IPS-11a (cell line): ENCODE results near the gene GALNT5.
A peak's percentile ranks its signal among the peaks of the same experiment; 100 is the strongest.
"Not testable (repeated sequence)": the region's sequence is repeated elsewhere in the genome, so short reads cannot be mapped to it uniquely, and the experiment has no call there.

Source experiments
- H3K4me3 ChIP-seq: one replicate; pipeline ENCODE4 v1.5.1; 2013; ENCODE audit warnings: low read depth, low read length, control low read depth

Gene GALNT5

GRCh38 chr2:157257312-157258252 lies at the start of gene GALNT5:
TSS of gene GALNT5 (plus strand) at chr2:157257705. CDS start at chr2:157258083, 378 bp downstream.
- H3K4me3 ChIP-seq: peak within 1 kb of the TSS; percentile 28

GRCh38 chr2:157216286-157216965 lies 41.1 kb upstream of the GALNT5 start:
- H3K4me3 ChIP-seq: no peak overlapping the region

DNA sequence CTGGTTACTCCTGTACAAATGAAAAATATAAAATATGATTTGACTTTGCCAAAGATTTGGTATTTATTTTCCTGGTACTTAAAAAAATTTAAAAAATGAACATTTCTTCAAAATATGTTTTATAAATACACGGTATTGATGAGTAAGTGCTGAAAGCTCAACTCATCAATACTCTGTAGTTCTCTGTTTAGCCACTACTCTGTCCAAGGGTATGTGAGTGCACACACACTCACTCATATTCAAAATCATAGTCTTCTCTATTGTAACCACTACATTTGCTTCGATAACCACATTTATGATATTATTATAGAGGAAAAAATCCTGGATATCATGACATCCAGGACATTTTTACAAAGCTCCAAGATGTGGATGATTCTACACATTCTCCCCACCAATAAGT lies 40.1 kb upstream of the GALNT5 start:
- H3K4me3 ChIP-seq: no peak overlapping the region

GRCh38 chr2:157218911-157219310 lies 38.6 kb upstream of the GALNT5 start:
- no peak overlapping the region for H3K4me3 ChIP-seq

DNA sequence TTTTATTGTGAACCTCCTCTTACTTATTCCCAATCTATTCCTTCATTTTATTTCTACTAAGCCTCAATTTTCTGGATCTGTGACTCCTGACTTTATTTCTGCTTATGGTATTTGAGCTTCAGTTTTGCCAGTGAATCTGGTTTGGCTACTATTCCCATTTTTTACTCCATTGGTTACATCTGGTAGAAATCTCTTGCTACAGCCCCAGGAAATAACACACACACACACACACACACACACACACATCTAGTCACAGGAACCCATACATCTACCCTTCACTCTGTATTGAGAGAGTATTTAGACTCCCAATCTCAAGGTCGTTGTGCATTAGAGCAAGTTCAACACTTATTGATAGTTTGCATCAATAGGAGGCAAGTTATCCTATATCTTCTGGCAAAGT lies 37.0 kb upstream of the GALNT5 start:
- no peak overlapping the region for H3K4me3 ChIP-seq

GRCh38 chr2:157221394-157221988 lies 36.0 kb upstream of the GALNT5 start:
- H3K4me3 ChIP-seq: no peak overlapping the region

DNA sequence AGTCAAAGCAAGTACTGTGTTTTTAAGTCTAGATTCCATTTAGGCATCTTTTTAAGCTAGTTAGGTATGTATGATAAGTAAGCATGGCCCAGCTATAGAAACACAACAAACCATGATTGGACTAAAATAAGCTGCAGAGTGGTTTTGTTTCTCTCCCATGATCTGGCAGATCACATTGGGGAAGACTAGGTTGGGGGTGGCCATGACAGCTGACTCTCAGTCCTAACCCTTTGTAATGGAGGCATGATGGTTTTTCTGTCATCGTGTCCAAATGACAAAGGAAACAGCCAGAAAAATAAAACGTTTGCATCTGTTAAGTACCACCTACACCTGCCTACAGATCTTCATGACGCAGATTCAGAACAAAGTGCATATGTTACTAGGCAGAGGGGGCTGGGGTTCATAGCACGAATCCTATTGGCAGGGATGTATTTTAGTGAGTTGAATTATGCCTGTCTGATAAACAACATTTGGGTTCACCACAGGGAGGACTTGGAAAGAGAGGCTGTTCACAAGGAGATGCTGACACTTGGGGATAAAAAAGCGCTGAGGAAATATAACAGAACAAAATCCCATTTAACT lies 33.8 kb upstream of the GALNT5 start:
- H3K4me3 ChIP-seq: no peak overlapping the region

GRCh38 chr2:157224448-157224847 lies 33.1 kb upstream of the GALNT5 start:
- not testable (repeated sequence) for H3K4me3 ChIP-seq

GRCh38 chr2:157227592-157227991 lies 29.9 kb upstream of the GALNT5 start:
- H3K4me3 ChIP-seq: no peak overlapping the region

GRCh38 chr2:157228946-157229345 lies 28.6 kb upstream of the GALNT5 start:
- H3K4me3 ChIP-seq: no peak overlapping the region

- no peak overlapping the region for H3K4me3 ChIP-seq
These were observed 27.9 kb upstream of the GALNT5 start for GRCh38 chr2:157229572-157229971.

DNA sequence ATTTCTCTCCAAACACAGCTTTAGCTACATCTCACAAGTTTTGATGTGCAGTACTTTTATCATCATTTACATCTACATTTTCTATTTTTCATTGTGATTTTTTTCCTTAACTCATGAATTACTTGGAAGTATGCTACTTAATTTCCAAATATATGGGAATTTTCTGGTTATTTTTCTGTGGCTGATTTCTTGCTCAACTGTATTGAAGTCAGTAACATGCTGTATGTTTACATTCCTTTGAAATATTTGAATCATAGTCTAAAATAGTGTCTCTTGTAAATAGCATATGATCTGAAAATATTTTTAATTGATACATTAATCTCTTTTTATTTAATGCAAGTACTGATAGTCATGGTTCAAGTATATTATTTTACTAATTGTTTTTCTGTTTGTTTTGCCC lies 26.0 kb upstream of the GALNT5 start:
- H3K4me3 ChIP-seq: no peak overlapping the region

- no peak overlapping the region for H3K4me3 ChIP-seq
These were observed 24.0 kb upstream of the GALNT5 start for GRCh38 chr2:157233506-157233905.

- H3K4me3 ChIP-seq: no peak overlapping the region
These were observed 21.1 kb upstream of the GALNT5 start for GRCh38 chr2:157236404-157236803.

- H3K4me3 ChIP-seq: no peak overlapping the region
These were observed 19.2 kb upstream of the GALNT5 start for GRCh38 chr2:157238296-157238695.

DNA sequence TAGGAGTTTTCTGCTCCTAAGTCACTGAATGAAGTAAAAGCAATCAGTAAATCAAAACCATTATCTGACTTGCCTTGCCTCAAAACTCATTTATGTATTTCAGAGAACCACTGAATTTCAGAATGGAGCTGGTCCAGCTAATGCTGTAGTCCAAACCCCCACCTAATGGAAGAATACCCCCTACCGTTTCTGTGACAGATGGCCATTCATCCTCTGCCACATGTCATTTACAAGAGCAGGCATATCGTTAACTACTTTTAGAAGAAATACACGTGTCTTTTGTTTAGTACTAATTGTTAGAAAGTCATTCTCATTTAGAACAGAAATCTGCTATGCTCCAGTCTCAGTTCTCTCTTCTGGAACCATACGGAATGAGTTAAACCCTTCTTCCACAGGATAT lies 12.8 kb upstream of the GALNT5 start:
- no peak overlapping the region for H3K4me3 ChIP-seq

DNA sequence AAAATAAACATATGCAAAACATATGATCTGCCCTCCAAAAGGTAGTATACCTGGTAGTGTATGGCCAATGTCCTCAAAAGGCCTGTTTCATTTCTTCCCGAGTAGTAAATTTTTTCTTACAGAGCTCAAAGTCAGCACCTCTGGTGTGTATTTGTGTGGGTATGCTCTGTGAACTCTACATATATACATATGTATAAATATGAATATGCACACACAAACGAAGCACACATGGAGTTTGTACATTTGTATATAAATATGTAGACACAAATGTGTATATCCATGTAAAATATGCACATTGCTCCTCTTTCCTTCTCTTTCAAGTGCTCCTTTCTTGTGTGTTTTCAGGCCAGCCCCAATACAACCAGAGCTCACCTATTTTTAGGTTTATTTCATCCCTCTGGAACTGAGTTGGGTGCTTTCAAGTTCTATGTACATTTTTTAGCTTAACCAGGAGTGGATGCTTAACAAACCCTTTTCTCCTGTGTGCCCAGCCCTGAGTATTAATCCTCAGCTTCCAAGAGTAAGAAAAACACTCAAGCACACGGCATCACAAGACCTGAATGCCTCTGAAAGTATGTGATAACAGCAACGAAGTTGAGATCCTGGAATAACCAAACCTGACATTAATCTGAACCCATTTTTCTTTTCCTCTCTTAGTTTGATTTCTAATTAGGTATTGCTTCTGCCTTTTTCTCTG lies 12.2 kb upstream of the GALNT5 start:
- H3K4me3 ChIP-seq: no peak overlapping the region

DNA sequence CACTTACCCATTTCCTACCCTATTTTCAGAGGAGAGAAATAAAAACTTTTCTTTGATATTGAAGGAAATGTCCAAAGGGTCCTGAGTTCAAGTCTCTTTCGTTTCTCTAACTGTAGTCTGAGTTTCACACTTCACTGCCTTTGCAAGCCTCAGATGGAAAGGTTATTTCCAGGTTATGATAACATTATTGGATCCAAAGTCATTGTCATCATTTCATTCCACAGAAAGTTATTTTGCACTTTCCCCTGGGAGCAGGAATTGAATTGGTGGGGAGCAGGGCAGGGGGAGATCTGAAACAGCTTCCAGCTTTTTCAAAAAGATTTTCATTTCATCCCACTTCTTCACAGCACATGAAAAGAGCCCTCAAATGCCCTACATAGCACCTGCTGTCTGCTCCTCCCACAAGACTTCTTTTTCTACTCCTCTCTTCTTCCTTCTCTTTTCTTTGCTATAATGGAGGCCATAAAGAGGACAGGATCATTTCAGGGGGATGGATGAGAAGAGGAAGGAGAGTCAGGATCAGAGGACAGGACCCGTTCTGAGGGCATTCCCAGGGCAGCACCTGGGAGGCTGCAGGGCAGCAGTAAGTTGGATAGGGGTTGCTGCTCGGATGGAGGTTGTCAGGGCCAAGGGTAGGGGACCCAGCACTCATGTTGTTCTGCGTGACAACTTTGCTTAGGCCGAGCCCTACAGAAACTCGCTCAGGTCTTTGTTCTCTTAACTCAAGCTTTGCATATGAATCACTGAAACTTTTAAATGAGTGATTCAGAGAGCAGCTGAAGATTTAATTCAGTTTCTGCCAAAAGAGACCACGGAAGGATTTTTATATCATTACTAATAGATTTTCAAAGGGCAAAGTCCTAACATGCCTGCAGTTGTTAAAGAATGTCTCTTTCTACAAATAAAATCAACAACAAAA lies 11.4 kb upstream of the GALNT5 start:
- no peak overlapping the region for H3K4me3 ChIP-seq

GRCh38 chr2:157246765-157247407 lies 10.6 kb upstream of the GALNT5 start:
- no peak overlapping the region for H3K4me3 ChIP-seq
